ENCODE data around the gene NFKBIE. TPM values are rescaled to one million over a fixed set of nuclear protein-coding genes. Genes with fewer than 3 reads are reported as not detected.

NFKBIE gene
- total and polyA plus RNA-seq, 2 of the 13 experiments (the other 11 are each of a cell fraction or from before 2014, with no cell fraction given), result 6.7 to 14.5 TPM

DNA sequence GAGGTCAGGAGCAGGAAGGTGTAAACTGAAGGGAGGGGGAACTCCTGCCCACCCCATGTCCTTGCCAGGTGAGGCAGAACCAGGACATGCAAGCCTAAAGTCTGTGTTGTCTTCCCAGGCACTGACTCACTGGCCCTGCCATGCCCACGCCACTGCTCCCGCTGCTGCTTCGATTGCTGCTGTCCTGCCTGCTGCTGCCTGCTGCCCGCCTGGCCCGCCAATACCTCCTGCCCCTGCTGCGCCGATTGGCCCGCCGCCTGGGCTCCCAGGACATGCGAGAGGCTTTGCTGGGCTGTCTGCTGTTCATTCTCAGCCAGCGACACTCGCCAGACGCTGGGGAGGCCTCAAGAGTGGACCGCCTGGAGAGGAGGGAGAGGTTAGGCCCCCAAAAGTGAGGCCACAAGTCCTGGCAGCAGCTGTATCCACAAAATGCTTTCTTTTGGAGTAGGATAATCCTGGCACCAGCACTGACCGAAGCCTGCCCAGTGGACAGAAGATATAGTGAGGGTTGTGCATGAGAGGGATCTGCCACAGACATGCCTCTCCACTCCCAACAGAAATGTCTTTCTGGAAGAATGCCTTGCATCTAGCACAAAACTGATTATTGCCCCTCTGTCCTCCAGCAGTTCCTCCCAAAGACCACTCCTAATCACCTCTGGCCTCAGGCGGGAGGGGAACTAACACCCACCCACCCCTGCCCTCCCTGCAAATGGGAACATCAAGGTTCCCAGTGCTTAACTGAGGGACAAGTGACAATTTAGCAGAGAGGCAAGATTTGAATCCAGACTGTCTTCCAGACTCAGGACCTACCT is 47.8 kb downstream of the NFKBIE start (continued):
- TF ChIP-seq, protein P1, sequence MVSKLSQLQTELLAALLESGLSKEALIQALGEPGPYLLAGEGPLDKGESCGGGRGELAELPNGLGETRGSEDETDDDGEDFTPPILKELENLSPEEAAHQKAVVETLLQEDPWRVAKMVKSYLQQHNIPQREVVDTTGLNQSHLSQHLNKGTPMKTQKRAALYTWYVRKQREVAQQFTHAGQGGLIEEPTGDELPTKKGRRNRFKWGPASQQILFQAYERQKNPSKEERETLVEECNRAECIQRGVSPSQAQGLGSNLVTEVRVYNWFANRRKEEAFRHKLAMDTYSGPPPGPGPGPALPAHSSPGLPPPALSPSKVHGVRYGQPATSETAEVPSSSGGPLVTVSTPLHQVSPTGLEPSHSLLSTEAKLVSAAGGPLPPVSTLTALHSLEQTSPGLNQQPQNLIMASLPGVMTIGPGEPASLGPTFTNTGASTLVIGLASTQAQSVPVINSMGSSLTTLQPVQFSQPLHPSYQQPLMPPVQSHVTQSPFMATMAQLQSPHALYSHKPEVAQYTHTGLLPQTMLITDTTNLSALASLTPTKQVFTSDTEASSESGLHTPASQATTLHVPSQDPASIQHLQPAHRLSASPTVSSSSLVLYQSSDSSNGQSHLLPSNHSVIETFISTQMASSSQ (IDR thresholded peaks at IDR 0.05; ENCODE audit: low read depth), result no peak
- TF ChIP-seq, protein P1 (CRISPR knock-in tag; IDR thresholded peaks at IDR 0.05; ENCODE audit: borderline replicate concordance), result no peak
- TF ChIP-seq KDM3A (CRISPR knock-in tag; IDR thresholded peaks at IDR 0.05; ENCODE audit: low read depth) (0 out of 2 replicates have a peak, but pooled peaks have one; percentile 20), MAFK (conservative IDR thresholded peaks at IDR 0.05 in 1 of 2, IDR thresholded peaks at IDR 0.05 in 1 of 2; ENCODE audit: low read length in 2 of 2) (no peak), KDM5B (CRISPR knock-in tag; IDR thresholded peaks at IDR 0.05; ENCODE audit: borderline replicate concordance) (peak; percentile 92), ZNF589 (CRISPR knock-in tag; conservative IDR thresholded peaks at IDR 0.05) (no peak; the same call in 1 of the 2 replicates), CHD4 (IDR thresholded peaks at IDR 0.05; ENCODE audit: borderline replicate concordance, low read length) (no peak), ZNF644 (CRISPR knock-in tag; IDR thresholded peaks at IDR 0.05; ENCODE audit: low read depth) (0 out of 2 replicates have a peak, but pooled peaks have one; percentile 31), ELF1 (CRISPR knock-in tag; IDR thresholded peaks at IDR 0.05) (no peak), ZFY (CRISPR knock-in tag; IDR thresholded peaks at IDR 0.05) (peak; percentile 29; the same call in 1 of the 2 replicates), TCF7L2 (IDR thresholded peaks at IDR 0.05; ENCODE audit: low read depth, low read length) (no peak)
- TF ChIP-seq, protein P2, sequence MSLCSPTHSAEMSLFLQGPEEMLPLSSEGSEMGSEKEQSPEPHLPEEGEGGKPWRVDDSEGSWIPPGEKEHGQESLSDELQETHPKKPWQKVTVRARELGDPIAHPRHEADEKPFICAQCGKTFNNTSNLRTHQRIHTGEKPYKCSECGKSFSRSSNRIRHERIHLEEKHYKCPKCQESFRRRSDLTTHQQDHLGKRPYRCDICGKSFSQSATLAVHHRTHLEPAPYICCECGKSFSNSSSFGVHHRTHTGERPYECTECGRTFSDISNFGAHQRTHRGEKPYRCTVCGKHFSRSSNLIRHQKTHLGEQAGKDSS (CRISPR knock-in tag; IDR thresholded peaks at IDR 0.05; ENCODE audit: borderline replicate concordance, low read depth), result no peak
- TF ChIP-seq, protein P3, sequence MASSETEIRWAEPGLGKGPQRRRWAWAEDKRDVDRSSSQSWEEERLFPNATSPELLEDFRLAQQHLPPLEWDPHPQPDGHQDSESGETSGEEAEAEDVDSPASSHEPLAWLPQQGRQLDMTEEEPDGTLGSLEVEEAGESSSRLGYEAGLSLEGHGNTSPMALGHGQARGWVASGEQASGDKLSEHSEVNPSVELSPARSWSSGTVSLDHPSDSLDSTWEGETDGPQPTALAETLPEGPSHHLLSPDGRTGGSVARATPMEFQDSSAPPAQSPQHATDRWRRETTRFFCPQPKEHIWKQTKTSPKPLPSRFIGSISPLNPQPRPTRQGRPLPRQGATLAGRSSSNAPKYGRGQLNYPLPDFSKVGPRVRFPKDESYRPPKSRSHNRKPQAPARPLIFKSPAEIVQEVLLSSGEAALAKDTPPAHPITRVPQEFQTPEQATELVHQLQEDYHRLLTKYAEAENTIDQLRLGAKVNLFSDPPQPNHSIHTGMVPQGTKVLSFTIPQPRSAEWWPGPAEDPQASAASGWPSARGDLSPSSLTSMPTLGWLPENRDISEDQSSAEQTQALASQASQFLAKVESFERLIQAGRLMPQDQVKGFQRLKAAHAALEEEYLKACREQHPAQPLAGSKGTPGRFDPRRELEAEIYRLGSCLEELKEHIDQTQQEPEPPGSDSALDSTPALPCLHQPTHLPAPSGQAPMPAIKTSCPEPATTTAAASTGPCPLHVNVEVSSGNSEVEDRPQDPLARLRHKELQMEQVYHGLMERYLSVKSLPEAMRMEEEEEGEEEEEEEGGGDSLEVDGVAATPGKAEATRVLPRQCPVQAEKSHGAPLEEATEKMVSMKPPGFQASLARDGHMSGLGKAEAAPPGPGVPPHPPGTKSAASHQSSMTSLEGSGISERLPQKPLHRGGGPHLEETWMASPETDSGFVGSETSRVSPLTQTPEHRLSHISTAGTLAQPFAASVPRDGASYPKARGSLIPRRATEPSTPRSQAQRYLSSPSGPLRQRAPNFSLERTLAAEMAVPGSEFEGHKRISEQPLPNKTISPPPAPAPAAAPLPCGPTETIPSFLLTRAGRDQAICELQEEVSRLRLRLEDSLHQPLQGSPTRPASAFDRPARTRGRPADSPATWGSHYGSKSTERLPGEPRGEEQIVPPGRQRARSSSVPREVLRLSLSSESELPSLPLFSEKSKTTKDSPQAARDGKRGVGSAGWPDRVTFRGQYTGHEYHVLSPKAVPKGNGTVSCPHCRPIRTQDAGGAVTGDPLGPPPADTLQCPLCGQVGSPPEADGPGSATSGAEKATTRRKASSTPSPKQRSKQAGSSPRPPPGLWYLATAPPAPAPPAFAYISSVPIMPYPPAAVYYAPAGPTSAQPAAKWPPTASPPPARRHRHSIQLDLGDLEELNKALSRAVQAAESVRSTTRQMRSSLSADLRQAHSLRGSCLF (CRISPR knock-in tag; IDR thresholded peaks at IDR 0.05; ENCODE audit: borderline replicate concordance), result no peak
- TF ChIP-seq, protein P4, sequence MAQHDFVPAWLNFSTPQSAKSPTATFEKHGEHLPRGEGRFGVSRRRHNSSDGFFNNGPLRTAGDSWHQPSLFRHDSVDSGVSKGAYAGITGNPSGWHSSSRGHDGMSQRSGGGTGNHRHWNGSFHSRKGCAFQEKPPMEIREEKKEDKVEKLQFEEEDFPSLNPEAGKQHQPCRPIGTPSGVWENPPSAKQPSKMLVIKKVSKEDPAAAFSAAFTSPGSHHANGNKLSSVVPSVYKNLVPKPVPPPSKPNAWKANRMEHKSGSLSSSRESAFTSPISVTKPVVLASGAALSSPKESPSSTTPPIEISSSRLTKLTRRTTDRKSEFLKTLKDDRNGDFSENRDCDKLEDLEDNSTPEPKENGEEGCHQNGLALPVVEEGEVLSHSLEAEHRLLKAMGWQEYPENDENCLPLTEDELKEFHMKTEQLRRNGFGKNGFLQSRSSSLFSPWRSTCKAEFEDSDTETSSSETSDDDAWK (CRISPR knock-in tag; IDR thresholded peaks at IDR 0.05), result no peak
- TF ChIP-seq, protein P5, sequence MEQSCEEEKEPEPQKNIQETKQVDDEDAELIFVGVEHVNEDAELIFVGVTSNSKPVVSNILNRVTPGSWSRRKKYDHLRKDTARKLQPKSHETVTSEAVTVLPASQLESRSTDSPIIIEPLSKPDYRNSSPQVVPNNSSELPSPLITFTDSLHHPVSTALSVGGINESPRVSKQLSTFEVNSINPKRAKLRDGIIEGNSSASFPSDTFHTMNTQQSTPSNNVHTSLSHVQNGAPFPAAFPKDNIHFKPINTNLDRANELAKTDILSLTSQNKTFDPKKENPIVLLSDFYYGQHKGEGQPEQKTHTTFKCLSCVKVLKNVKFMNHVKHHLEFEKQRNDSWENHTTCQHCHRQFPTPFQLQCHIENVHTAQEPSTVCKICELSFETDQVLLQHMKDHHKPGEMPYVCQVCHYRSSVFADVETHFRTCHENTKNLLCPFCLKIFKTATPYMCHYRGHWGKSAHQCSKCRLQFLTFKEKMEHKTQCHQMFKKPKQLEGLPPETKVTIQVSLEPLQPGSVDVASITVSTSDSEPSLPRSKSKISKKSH (CRISPR knock-in tag; IDR thresholded peaks at IDR 0.05; ENCODE audit: borderline replicate concordance), result peak; percentile 85

Data from HepG2 (cell line).